ENCODE results near the gene GNG7.
"Not testable (repeated sequence)": the region's sequence is repeated elsewhere in the genome, so short reads cannot be mapped to it uniquely, and the experiment has no call there.

Gene GNG7

DNA sequence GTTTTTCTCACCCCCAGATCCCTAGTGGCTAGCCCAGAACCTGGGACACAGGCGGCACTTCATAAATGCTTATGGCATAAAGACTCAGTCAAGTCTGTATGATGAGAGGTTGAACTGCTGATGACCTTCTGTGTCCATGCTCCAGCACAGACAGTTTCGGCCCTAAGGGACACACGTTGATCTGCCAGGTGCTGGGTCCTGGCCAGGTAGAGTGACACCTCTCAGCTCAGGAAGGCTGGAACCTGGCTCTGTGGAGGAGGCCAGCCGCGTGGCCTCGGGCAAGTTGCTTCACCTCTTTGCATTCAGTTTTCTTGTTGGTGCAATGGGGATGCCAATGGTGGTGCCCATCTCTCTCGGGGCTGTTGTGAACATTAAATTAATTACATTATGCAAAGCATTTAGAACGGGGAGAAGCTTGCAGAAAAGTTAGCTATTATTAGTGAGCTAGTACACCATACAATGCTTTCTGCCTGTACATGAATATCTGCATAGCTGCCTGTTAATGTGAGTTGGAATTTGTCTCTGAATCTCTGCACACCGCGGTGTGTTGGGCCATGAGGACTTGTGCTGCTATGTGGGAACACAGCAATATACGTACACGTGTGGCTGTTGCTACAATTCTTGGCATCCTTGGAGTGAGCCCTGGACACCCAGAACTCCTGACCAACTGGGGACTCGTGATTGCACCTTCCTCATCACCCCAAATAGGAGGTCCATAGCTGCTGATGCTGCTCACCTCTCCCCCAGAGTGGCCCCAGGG, 218.1 kb downstream of the GNG7 start:
- DNase-seq (ENCODE audit: low read depth in 2 of 2): no peak

DNA sequence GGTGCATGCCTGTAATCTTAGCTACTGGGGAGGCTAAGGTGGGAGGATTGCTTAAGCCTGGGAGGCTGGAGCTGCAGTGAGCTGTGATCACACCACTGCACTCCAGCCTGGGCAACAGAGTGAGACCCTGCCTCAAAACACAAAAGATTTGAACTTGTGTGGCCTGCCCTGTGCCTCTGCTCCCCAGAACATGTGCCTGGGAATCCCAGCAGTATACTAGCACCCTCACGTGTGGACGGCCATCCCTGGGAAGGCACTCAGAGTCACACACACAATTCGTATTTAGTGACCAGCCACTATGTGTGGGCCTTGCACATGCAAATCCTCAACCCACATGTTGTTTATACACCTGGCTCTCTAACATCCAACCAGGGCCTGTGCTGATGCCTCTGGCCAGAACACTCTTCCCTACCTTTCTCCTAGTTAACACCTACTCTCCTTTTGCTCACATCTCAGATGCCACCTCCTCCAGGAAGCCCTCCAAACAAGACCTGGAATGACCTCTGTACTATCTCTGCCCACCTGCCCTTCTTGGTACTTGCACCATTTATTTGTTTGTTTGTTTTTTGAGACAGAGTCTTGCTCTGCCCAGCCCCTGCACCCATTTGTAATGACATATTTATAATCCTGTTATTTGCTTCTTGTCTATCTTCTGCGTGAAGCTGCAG, 218.9 kb downstream of the GNG7 start:
- DNase-seq (ENCODE audit: low read depth in 2 of 2): no peak

DNA sequence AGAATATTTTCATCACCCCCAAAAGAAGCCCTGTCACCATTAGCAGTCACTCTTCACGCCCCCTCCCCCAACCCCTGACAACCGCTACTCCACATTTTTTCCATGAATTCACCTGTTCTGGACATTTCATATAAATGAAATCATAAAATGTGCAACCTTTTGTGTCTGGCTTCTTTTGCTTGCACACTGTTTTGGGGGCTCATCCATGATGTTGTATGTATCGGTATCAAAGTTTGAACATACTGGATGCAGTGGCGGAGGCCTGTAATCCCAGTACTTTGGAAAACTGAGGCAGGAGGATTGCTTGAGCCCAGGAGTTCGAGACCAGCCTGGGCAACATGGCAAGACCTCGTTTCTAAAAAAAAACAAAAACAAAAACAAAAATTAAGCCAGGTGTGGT, 219.4 kb downstream of the GNG7 start:
- DNase-seq (ENCODE audit: low read depth in 2 of 2): no peak

DNA sequence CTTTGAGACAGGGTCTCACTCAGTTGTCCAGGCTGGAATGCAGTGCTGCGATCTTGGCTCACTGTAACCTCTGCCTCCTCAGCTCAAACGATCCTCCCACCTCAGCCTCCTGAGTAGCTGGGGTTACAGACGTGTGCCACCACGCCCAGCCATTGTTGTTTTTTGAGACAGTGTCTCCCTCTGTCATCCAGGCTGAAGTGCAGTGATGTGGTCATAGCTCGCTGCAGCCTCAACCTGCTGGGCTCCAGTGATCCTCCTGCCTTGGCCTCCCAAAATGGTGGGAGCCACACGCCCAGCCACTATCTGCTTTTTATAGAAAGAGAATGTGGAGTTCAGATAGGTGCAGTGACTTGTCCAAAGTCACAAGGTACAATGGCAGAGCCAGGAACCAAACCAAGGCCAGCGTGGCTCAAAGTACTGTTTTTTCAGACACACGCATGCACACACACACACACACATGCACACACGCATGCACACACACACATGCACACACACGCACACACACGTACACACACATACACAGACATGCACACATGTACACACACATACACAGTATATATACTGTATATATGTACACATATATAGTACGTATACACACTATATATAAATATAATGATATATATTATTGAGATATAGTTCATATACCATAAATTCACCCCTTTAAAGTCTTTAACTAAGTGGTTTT, 220.0 kb downstream of the GNG7 start:
- DNase-seq (ENCODE audit: low read depth in 2 of 2): no peak

DNA sequence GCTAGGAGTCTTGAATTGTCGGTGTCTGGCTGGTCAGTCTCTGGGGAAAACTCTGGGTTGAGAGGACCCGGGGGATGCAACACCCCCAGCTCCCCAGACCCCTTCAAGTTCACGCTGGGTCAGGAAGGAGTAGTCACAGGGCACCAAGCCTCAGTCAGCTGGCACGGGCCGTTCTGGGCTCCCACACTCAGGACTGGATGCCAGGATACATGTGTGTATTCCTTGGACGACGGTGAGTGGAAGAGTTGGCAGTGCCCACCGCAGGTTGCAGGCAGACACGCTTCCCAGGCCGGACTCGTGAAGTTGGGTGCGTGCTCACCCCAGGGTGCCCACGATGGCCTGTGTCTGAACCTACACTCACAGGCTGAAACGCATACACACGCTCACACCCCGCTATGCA, 221.0 kb downstream of the GNG7 start:
- DNase-seq (ENCODE audit: low read depth in 2 of 2): no peak

DNA sequence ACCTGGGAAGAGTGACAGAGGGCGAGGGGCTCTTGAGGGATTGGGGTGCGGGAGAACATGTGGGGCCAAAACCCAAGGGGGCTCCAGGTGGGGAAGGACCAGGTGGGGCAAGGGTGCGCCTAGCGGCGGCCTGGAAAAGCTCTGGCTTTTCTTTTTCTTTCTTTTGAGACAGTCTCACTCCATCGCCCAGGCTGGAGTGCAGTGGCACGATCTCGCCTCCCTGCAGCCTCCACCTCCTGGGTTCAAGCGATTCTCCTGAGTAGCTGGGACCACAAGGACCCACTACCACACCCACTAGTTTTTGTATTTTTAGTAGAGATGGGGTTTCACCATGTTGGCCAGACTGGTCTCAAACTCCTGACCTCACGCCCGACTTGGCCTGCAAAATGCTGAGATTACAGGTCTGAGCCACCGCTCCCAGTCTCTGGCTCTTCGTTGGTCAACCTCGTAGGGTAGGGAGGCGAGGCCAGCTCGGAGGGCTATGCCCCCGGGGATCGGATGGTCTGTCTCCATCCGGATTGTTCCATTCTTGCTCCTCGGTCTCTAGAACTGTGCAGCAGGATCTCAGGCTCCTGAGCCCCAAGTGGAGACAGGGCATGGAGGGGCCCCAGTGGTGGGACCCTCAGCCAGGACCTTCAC, 222.8 kb downstream of the GNG7 start:
- no peak for DNase-seq (ENCODE audit: low read depth in 2 of 2)

DNA sequence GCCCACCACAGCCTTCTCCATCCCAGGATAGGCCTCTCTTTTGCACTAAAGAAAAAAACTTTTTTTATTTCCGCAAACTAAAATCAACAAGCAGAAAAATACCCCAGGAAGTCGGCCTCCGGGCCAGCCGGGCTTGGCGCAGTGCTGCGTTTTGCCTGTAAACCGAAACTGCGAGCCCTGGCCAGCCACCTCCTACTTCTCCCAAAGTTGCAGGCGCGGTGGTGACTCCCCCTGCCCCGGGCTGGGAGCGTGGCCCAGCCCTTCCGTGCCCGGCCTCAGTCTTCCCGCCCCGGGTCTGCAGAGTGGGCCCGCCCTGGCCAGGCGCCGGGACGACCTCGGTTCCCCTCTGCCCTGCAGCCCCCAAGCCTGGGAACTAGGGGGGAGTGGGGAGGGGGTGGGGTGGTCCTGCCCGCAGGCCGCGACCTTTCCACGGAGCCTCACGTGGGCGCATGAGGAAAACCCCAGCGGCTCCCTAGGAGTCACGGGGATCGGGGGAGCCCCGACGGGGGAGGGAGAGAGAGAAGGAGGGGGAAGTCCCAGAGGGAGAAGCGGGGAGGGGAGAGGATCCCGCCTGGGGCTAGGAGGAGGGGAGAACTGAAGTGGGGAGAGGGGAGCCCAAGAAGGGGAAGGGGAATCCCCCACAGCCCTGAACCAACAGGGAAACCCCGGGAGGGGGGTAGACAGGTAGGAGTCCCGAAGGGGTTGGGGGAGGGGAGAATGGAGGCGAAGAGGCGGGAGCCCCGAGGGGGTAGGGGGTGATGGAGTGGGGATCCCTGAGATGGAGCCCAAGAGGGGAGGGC, 223.5 kb downstream of the GNG7 start:
- peak in 1 of 2 donors; percentile 71 for DNase-seq (ENCODE audit: low read depth in 2 of 2)

DNA sequence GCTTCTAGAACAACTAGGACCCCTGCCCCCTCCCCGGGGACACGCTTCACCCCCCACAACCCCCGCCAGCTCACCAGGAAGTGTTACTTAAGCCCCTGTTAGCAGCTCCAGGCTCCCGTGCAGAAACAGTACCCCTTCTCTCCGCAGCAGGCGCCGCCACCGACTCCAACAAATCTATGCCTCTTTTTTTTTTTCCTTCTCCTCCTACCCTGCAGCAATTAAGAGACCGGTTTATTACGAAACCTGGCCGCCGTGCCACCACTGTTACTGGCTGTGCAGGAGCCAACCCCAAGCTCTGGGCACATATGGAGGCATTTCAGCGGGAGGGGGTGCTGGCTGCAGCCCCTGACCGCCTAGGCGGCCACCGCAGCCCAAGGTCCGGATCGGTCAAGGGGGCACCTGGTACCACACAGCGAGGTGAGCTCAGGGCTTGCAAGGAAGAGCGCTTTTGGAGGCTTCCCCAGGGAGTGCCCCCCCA, 224.2 kb downstream of the GNG7 start:
- DNase-seq (ENCODE audit: low read depth in 2 of 2): no peak

DNA sequence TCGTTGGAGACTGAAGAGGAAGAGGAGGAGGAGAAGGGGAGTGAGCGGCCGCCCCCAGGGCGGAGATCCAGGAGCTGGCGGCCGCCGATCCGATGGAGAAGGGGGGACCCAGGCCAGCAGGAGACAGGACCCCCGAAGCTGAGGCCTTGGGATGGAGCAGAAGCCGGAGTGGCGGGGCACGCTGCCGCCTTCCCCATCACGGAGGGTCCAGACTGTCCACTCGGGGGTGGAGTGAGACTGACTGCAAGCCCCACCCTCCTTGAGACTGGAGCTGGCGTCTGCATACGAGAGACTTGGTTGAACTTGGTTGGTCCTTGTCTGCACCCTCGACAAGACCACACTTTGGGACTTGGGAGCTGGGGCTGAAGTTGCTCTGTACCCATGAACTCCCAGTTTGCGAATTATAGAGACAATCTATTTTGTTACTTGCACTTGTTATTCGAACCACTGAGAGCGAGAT, 224.7 kb downstream of the GNG7 start:
- no peak for DNase-seq (ENCODE audit: low read depth in 2 of 2)

DNA sequence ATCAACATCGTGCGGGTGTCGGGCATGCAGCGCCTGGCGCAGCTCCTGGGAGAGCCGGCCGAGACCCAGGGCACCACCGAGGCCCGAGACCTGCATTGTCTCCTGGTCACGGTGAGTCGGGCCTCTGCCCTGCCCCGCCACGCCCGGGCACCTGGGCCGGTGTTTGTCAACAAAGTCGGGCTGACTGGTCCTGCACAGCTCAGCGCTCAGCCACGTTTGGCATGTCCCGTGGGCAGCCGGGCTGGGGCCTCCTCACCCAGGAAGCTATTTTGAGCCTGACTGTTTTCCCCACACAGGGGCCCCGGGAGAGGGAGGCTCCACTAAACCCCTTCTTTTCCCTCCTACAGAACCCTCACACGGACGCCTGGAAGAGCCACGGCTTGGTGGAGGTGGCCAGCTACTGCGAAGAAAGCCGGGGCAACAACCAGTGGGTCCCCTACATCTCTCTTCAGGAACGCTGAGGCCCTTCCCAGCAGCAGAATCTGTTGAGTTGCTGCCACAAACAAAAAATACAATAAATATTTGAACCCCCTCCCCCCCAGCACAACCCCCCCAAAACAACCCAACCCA, 225.3 kb downstream of the GNG7 start:
- DNase-seq (ENCODE audit: low read depth in 2 of 2): no peak

DNA sequence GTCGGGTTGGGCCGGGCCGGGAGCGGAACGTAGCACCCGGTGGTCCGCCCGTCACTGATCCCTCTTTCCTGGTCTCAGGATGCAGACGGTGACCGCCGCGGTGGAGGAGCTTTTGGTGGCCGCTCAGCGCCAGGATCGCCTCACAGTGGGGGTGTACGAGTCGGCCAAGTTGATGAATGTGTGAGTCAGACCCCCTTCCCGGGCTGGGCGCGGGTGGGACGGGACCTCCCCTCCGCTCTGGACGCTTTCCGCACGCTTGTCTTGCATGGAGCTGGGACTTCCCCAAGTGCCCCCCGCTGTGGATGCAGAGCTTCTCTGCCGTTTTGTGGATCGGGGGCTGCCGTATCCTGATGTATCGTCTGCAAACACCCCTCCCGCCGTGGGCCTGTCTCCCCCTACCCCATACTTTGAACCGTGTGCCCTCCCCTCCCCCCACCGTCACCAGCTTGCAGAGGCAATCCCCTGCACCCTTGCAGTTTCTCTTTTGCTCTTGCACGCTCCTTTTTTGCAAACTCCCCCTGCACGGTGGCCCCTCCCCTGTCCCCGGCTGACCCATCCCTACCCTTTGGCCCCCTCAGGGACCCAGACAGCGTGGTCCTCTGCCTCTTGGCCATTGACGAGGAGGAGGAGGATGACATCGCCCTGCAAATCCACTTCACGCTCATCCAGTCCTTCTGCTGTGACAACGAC, 225.9 kb downstream of the GNG7 start:
- DNase-seq (ENCODE audit: low read depth in 2 of 2): peak in 1 of 2 donors; percentile 77

DNA sequence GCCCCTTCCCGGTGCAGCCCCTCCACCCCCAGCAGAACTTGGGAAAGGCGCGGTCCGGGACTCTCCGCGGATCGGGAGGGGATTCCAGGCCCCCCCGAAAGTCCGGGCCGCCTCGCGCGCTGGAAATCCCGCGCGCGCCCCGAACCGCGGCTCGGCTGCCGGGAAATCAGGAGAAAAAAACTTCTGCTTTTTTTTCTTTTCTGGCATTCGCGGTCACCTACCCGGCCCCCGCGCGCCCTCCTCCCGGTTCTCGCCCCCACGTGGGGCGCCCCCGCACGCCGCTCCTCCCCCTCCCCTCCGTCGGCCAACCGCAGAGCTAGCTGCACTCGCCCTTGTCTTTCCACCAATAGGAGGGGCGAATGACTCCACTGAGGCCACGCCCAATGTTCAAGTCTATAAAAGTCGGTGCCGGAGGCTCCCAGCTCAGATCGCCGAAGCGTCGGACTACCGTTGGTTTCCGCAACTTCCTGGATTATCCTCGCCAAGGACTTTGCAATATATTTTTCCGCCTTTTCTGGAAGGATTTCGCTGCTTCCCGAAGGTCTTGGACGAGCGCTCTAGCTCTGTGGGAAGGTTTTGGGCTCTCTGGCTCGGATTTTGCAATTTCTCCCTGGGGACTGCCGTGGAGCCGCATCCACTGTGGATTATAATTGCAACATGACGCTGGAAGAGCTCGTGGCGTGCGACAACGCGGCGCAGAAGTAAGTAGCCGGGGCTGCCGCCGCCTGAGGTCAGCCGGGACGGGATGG, 226.6 kb downstream of the GNG7 start, which contains the start of gene GADD45B:
TSS of gene GADD45B (plus strand) at position 426 of the 749 bp plus-strand sequence. CDS start at position 658, 232 bp downstream.
- peak; percentile 93 to 95 for DNase-seq (ENCODE audit: low read depth in 2 of 2)

DNA sequence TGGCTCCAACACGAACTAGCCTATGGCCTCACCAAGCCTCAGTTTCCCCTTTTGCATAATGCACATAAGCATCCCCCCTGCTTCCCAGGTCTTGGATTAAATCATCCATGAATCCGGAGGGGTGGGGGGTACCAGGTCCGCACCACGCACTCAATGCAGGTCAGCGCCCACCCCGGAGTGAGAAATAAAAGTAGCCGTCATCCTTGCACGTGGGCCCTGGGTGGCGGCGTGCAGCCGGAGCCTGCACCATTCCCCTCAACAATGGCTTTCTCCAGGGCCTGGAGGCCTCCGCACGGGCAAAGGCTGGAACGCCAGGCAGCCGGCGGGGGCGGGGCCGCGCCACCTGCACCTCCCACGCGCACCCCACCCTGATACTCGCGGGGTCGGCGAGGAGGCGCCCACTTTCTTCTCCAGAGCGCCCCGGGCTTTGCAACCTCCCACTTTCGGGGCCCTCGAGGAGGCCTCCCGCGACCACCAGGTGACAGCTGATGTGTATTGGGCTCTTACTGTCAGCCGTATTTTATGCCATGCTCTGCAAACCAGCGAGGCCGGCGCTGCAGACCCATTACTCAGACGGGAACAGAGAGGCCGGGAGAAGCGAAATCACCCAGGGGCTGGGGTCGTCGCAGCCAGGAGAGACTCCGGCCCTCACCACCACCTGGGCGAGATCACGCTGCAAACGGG, 227.3 kb downstream of the GNG7 start:
- DNase-seq (ENCODE audit: low read depth in 2 of 2): peak in 1 of 2 donors; percentile 75

DNA sequence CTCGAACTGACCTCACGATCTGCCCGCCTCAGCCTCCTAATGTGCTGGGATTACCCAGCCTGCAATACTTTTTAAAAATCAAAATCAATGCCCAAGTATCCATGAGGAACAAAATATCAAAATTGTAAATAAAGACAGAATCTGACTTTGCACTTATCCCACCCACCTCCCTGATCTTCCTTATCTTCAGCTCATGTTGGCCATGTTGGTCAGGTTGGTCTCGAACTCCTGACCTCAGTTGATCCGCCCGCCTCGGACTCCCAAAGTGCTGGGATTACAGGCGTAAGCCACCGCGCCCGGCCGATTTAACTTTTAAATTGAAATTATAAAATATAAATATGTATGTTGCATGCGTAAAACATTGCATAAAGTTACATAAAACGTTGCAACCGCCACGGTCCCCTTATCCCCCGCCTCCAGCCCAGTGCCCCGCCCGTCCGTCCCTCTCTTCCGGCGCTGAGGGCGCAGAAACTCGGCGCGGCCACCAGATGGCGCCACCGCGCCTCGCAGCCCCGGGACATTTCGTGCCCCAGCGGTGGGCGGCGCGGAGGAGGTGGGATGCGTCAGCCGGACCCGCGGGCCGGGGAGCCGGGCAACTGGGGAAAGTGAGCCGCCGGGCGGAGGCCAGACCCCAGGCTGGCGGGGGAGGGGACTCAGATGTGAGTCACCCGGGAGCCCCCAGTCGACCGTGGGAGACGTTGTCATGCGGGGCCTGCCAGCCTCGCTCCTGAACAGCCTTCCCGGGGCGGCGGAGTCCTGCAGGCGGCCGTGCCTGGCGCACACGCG, 228.1 kb downstream of the GNG7 start:
- peak; percentile 93 to 94 for DNase-seq (ENCODE audit: low read depth in 2 of 2)

DNA sequence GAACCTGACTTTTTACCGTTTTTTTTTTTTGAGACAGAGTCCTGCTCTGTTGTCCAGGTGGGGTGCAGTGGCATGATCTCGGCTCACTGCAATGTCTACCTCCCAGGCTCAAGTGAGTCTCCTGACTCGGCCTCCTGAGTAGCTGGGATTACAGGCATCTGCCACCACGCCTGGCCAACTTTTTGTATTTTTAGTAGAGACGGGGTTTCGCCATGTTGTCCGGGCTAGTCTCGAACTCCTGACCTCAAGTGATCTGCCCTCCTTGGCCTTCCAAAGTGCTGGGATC, 232.6 kb downstream of the GNG7 start:
- DNase-seq (ENCODE audit: low read depth in 2 of 2): not testable (repeated sequence)

DNA sequence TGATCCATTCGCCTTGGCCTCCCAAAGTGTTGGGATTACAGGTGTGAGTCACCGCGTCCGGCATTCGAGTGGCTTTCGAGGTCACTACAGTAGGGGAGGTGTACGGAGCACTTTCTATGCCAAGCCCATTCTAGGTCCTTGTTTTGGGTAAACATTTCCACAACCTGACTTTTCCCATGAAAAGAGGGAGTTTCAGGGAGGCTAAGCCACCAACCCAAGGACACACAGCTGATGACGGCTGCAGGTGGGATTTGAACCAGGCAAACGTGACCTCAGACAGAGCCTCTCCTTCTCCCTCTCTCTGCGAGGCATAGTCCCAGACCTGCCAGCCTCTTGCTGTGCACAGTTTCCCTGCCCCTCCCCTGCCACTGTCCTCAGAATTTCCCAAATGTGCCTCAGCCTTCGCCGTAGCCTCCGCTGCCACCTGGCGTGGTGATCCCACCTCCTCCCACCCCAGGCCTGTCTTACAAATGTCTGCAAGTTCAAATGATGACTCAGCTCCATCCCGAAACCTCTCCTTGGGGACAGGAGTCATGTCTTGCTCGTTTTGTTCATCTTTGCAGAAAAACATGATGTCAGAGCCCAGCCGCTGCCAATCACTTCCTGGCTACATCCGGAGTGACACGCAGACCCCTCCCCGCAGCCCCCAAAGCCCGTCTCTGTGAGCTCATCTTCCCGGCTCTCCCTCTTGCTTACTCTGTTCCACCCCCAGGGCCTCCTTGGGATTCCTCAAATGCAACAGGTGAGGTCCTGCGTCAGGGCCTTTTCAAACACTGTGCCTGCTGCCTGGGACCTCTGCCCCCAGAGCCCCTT, 233.2 kb downstream of the GNG7 start:
- no peak for DNase-seq (ENCODE audit: low read depth in 2 of 2)

DNA sequence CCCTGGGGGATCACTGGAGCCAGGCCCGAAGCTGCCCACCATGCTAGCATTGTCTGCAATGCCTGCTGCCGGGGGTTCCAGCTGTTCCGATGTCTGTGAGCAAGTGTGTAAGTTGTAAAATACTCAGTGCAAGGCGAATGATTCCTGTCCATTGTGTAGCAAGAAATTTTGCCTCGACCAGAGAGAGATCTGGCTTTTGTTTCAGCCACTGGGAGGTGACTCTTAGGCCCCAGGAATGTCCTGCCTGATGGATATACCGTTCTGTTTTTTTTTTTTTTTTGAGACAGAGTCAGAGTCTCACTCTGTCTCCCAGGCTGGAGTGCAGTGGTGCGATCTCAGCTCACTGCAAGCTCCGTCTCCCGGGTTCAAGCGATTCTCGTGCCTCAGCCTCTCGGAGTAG, 233.9 kb downstream of the GNG7 start:
- no peak for DNase-seq (ENCODE audit: low read depth in 2 of 2)

Measured in stimulated activated CD8-positive, alpha-beta memory T cell treated with anti-CD3 and anti-CD28 coated beads, Interleukin-15, amount 100 ng/mL, for 48 hours (primary cell).